NCI-H2227 (cell line): ENCODE data around the gene C2CD5.

Experiments
- DNase-seq: peaks from one replicate; lab custom pipeline; 2025; ENCODE audit not compliant: unreplicated experiment; lab: John Stamatoyannopoulos, UW

C2CD5 gene

GRCh38 chr12:22431693-22432251, 112.6 kb downstream of the C2CD5 start:
- no peak for DNase-seq

GRCh38 chr12:22416801-22417200, 127.5 kb downstream of the C2CD5 start:
- no peak for DNase-seq

- no peak for DNase-seq
Measured at GRCh38 chr12:22415342-22416309, 128.7 kb downstream of the C2CD5 start.

- DNase-seq: no peak
Measured at GRCh38 chr12:22414742-22415141, 129.6 kb downstream of the C2CD5 start.

DNA sequence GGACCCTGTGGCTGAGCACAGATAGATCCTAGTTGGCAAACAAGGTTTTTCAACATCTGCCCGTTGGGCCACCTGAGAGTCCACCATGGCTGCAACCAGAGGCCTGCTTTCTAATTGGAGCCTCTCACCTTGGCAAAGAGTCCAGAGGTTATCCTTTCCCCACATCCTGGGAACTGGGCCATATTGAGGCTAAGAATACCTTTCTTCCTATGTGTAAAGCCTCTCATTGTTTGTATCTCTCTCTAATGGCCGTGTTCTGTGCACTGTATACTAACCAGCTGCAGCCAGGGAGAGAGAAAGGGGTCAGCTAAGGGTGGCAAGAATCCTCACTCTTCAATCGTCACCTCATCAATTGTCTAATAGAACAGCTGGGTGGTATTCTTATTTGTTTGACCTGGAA, 130.8 kb downstream of the C2CD5 start:
- DNase-seq: no peak

- no peak for DNase-seq
Measured at GRCh38 chr12:22412581-22412980, 131.8 kb downstream of the C2CD5 start.

DNA sequence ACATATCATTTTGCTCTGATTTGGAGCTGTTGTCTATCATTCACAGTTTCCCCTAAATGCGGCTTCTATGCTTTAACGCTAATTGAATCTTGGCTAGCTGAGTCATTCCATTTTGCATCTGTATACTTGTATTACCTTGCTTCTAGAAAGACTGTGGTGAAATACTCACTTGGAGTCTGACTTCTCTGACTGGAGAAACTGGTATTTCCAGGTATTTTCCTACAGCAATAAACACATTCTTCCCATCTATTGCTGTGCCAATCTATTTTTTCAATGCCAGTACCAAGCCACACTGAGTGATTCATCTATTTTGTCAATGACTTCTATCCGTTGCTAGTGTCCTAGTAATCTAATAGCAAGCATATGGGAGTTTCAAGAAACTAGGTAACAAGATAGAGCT, 133.9 kb downstream of the C2CD5 start:
- no peak for DNase-seq

DNA sequence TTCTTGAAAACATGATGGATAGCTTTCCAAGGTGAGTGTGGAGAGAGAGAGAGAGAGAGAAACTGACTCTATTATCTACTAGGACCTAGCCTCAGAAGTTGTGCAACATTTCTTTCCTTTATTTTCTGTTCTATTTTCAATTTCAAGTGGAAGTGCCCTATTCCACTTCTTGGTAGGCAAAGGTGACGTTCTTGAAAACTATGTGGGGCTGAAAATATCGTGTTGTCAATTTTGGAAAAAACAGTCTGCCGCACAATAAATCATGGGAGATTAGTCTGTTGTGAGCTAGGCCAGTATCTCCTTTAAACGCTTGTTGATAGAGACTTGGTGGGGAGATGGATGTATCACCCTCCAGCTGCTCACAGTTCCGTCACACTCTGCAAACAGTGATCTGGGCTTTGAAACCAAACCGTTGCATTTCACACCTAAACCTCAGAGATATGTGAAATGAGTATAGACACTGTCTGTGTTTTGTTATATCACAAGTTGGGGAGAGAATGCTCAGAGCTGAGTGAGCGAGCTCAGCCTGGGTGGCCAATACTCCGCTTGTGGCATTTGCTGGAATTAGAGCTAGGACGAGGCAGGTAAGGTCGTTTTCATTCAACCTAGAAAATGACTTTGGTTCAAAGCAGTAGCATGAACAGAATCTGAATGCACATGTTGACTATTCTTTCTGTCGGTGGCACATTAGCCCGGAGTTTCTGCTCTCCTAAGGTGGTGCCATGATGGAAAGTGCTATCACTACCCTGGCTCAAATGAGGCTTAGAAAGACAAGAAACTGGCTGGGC, 134.8 kb downstream of the C2CD5 start:
- no peak for DNase-seq

- no peak for DNase-seq
Measured at GRCh38 chr12:22408610-22409376, 135.5 kb downstream of the C2CD5 start.

DNA sequence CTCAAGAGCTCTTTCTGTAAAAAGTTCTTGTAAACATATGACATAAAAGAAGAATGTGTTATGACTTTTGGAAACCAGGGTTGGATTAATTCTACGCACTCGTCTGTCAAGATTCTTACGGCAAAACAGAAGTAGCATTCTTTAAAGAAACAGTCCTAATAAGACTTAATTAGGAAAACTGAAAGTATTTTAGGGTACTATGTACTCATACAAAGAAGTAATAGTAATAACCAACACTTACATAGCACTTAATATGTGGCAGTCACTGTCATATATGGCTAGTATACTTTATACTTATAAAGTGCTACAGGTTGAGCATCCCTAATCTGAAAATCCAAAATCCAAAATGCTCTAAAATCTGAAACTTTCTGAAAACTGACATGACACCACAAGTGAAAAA, 136.9 kb downstream of the C2CD5 start:
- DNase-seq: no peak

GRCh38 chr12:22406627-22407026, 137.7 kb downstream of the C2CD5 start:
- DNase-seq: no peak

DNA sequence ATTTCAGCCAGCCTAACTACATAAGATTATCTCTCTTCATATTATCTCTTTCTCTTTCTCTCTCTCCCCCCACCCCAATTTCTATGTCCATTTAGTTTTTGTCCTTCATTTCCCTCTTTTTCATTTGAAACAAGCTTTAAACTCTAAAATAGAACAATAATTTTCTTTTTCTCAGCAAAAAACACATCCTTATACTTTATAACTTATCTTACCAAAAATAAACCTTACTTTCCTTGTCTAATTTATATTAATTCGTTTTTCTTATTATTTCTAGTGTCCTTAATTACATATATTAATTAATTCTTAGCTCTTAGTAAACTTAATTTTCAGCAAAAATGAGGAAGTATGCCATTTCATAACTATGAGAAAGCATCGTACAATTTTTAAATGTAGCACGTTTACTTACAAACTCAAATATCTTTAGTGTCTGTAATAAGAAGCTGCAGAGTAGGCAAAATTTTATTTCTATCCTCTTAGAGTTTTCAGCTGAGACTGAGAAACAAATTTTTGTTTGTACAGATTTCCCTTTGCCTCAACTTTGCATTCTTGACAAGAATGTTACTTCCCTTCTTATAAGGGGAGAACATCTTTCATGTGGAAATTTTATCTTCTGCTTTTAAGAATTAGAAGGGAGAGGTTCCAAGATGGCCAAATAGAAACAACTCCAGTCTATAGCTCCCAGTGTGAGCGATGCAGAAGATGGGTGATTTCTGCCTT, 144.7 kb downstream of the C2CD5 start:
- DNase-seq: no peak
